ENCODE measurements around the gene PXDC1.

GRCh38 chr6:3726421-3726820 lies 25.1 kb downstream of the PXDC1 start:
- TF ChIP-seq, protein P1, sequence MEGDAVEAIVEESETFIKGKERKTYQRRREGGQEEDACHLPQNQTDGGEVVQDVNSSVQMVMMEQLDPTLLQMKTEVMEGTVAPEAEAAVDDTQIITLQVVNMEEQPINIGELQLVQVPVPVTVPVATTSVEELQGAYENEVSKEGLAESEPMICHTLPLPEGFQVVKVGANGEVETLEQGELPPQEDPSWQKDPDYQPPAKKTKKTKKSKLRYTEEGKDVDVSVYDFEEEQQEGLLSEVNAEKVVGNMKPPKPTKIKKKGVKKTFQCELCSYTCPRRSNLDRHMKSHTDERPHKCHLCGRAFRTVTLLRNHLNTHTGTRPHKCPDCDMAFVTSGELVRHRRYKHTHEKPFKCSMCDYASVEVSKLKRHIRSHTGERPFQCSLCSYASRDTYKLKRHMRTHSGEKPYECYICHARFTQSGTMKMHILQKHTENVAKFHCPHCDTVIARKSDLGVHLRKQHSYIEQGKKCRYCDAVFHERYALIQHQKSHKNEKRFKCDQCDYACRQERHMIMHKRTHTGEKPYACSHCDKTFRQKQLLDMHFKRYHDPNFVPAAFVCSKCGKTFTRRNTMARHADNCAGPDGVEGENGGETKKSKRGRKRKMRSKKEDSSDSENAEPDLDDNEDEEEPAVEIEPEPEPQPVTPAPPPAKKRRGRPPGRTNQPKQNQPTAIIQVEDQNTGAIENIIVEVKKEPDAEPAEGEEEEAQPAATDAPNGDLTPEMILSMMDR (IDR thresholded peaks at IDR 0.05; ENCODE audit: low read depth, low read length): no peak
- TF ChIP-seq POLR2A (IDR thresholded peaks at IDR 0.05; ENCODE audit: extremely low read depth, insufficient read length) (no peak), MAX (IDR thresholded peaks at IDR 0.05; ENCODE audit: low read depth, low read length) (no peak)

Data from NB4 (cell line).